ENCODE data around the gene SNRNP200. TPM values are rescaled to one million over a fixed set of nuclear protein-coding genes. Genes with fewer than 3 reads are reported as not detected.

SNRNP200 gene
- total RNA-seq, 4 donors from 2014 or later, result 64.8 to 97.7 (median 84.3) TPM

DNA sequence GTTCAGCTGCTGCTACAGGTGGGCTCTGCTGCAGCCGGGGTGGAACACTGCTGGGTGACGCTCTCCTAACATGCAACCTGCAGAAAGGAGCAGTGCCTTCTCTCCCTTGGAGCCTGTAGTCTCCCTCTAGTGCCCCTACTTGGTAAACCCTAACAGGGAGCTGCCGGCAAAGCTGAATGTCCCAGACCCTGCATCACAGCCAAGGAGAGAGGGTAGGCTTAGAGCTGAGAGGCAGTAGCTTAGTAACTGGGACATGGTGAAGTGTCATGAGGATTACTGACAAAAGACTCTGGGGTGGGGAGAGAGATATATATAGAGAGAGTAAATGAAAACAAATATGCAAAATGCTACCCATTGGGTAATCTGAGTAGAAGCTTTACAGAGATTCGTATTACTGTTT, 40.1 kb upstream of the SNRNP200 start:
- DNase-seq (ENCODE audit: low spot score) (no peak), ATAC-seq (ENCODE audit: low FRiP score) (no peak)
- TF ChIP-seq, protein P1, sequence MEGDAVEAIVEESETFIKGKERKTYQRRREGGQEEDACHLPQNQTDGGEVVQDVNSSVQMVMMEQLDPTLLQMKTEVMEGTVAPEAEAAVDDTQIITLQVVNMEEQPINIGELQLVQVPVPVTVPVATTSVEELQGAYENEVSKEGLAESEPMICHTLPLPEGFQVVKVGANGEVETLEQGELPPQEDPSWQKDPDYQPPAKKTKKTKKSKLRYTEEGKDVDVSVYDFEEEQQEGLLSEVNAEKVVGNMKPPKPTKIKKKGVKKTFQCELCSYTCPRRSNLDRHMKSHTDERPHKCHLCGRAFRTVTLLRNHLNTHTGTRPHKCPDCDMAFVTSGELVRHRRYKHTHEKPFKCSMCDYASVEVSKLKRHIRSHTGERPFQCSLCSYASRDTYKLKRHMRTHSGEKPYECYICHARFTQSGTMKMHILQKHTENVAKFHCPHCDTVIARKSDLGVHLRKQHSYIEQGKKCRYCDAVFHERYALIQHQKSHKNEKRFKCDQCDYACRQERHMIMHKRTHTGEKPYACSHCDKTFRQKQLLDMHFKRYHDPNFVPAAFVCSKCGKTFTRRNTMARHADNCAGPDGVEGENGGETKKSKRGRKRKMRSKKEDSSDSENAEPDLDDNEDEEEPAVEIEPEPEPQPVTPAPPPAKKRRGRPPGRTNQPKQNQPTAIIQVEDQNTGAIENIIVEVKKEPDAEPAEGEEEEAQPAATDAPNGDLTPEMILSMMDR (IDR thresholded peaks at IDR 0.05), result no peak

DNA sequence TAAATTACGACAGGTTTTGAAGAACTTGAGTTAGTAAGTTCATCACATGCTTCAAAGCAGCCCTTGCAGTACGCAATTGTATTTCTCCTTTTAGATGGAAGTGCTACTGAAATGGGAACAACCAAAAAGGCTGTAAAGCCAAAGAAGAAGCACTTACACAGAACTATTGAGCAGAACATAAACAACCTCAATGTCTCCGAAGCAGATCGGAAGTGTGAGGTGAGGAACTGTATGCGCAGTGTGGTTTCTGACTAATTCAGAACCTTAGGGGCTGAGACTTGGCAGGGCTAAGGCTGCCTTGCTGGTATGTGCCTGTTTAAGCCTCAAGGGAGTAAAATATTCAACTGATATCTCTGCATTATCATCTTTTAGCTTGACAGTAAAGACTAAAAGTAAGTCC, 38.7 kb upstream of the SNRNP200 start:
- ATAC-seq (ENCODE audit: low FRiP score) (no peak), DNase-seq (ENCODE audit: low spot score) (no peak)
- TF ChIP-seq, protein P1 (IDR thresholded peaks at IDR 0.05), result no peak

DNA sequence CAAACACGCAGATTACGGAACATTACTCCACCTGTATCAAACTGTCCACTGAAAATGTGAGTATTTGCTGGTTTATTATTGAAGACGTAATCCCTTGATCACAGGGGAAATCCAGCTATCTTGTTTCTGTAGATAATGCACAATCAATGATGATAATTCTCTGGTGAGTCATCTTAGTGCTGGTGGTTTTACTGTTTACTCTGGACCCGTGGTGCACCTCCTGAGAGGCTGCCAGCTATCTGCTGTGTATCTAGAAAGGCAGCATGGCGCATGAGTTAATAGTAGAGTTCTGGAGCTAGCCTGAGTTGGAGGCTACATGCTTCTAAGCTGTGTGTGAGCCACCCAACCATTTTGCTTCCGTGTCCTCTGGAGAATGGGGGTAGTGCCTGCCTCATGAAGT, 36.7 kb upstream of the SNRNP200 start:
- DNase-seq (ENCODE audit: low spot score) (no peak), ATAC-seq (ENCODE audit: low FRiP score) (no peak)
- TF ChIP-seq, protein P1 (IDR thresholded peaks at IDR 0.05), result no peak

DNA sequence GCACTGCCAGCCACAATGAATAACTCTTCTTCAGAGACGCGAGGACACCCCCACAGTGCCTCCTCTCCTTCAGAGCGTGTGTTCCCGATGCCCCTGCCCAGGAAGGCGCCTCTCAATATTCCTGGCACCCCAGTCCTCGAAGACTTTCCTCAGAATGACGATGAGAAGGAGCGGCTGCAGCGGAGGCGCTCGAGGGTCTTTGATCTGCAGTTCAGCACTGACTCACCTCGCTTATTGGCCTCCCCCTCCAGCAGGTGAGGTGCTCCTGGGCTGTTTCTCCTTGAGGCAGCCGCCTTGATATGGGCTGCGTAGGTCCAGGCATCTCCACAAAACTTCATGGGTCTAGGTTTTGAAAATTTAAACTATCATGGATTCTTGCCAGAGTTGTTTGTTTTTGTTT, 36.3 kb upstream of the SNRNP200 start:
- DNase-seq (ENCODE audit: low spot score), result no peak
- no peak for ATAC-seq (ENCODE audit: low FRiP score)

DNA sequence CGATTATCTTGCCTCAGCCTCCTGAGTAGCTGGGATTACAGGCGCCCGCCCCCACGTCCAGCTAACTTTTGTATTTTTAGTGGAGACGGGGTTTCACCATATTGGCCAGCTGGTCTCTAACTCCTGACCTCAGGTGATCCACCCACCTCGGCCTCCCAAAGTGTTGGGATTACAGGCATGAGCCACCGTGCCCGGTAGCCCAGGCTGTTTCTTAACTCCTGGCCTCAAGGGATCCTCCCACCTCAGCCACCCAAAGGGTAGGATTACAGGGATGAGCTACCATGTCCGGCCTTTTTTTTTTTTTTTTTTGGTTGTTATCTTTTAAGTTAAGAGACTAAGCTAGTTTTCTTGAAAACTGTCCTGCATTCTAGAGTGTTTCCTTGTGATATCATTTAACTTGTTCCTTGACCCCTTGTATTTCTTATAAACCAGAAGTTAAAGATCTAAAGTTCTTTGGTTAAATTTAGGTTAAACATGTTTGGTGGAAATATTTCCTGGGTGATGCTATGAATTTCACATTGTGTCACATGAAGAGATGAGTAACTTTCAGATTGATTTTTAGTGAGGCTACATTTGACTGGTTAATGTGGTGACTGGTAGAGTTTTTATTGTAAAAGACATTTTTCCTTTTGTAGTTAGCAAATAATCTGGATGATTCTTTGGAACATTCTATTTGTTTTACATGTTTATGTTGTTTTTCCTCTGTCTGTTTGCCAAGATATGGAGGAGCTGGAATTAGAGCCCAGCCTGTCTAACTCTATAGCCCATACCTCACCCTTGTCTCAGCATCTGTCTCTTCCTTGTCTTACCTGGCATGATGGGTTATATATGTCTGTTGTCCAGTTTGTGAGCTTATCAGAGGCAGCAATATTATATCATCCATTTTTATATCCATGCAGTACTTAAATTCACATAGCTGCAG, 35.4 kb upstream of the SNRNP200 start:
- ATAC-seq (ENCODE audit: low FRiP score) (no peak), DNase-seq (ENCODE audit: low spot score) (no peak)
- TF ChIP-seq, protein P1 (IDR thresholded peaks at IDR 0.05), result no peak

More for the DNA sequence above, 36.3 kb upstream of the SNRNP200 start:
- TF ChIP-seq, protein P1 (IDR thresholded peaks at IDR 0.05), result no peak

DNA sequence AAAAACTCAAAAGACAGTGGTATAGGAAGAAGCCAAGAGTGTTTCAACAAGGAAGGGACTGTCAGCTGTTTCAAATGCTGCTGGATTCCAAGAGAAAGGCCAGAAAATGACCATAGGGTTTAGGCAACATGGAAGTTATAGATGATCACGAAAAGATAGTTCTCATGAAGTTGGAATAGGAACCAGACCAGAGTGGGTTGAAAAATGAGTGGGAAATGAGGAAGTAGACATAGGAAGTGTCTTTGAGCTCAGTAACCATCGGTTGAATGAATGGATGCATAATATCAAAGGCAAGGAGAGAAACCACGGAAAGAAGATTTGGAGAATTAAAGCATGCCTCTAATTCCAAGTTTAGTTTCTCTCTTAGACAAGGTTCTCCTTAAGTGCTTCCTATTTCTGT, 31.5 kb upstream of the SNRNP200 start:
- no peak for ATAC-seq (ENCODE audit: low FRiP score)

More for the DNA sequence above, 31.5 kb upstream of the SNRNP200 start:
- no peak for DNase-seq (ENCODE audit: low spot score)
- TF ChIP-seq, protein P1 (IDR thresholded peaks at IDR 0.05), result no peak
